HEK293T (cell line): ENCODE results near the gene PTPRH.

Experiments used
- ARNT ChIP-seq: fragments of 450-650 bp; IDR thresholded peaks from 2 replicates; pipeline ENCODE4 v1.6.1; 2017; ENCODE audit warnings: mild to moderate bottlenecking
- BHLHE40 ChIP-seq: fragments of 450-650 bp; IDR thresholded peaks from 2 replicates; pipeline ENCODE4 v1.6.1; 2016; ENCODE audit warnings: mild to moderate bottlenecking, moderate library complexity, borderline replicate concordance
- FOXA1 ChIP-seq: fragments of 450-650 bp; IDR thresholded peaks from 2 replicates; pipeline ENCODE4 v1.6.1; 2016; ENCODE audit warnings: mild to moderate bottlenecking
- FOXK2 ChIP-seq: fragments of 450-650 bp; IDR thresholded peaks from 2 replicates; pipeline ENCODE4 v1.6.1; 2016; ENCODE audit warnings: mild to moderate bottlenecking
- FOXM1 ChIP-seq: fragments of 450-650 bp; IDR thresholded peaks from 2 replicates; pipeline ENCODE4 v1.6.1; 2017; ENCODE audit warnings: mild to moderate bottlenecking, borderline replicate concordance
- SP1 ChIP-seq: fragments of 450-650 bp; IDR thresholded peaks from 2 replicates; pipeline ENCODE4 v1.6.1; 2017
- ZNF384 ChIP-seq: fragments of 450-650 bp; IDR thresholded peaks from 2 replicates; pipeline ENCODE4 v1.6.1; 2016

- TF ChIP-seq FOXA1 (no peak), ARNT (no peak), ZNF384 (no peak), BHLHE40 (no peak), FOXM1 (no peak), SP1 (no peak), FOXK2 (no peak)
Measured at GRCh38 chr19:55169136-55169535, 40.2 kb downstream of the PTPRH start.
